ENCODE data around the gene GPT2. TPM values are rescaled to one million over a fixed set of nuclear protein-coding genes. Genes with fewer than 3 reads are reported as not detected.

GPT2 gene
- polyA plus RNA-seq, 1 experiment, result 18.5 TPM

DNA sequence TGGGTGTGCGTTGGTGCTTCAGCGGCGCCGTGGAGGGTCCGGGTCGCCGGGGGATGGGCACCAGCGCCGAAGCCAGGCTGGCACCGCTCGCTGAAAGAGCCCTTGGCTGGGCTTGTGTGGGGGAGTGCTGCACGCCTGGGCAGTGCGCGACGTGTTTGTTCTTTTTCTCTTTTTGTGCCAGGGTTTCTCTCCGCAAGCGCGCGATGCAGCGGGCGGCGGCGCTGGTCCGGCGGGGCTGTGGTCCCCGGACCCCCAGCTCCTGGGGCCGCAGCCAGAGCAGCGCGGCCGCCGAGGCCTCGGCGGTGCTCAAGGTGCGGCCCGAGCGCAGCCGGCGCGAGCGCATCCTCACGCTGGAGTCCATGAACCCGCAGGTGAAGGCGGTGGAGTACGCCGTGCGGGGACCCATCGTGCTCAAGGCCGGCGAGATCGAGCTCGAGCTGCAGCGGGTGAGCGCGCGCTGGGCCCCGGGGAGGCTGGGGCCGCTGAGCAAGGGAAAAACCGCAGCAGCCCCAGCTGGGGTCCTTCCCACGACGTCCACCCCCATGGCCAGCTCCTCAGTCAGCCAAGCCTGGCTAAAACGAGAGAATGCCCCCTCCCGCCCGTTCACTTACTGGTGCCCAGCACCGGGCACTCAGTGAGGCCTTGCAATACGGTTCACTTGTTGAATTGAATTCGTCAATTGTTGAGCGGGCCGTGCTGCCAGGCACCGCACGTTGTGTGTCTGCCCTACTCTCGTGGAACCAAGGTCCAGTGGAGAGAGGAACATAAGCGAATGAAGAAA lies 541 bp downstream of the GPT2 start:
- DNase-seq (ENCODE audit: low read depth, low spot score), result no peak
- H3K27ac ChIP-seq (ENCODE audit: low read depth, low read length), result peak overlapping the region; percentile 39
- POLR2A ChIA-PET, result interaction anchor here (1.3 kb wide), 1 partner anchor 24 kb away, joined by 3 read pairs; no protein-coding TSS in a partner anchor

DNA sequence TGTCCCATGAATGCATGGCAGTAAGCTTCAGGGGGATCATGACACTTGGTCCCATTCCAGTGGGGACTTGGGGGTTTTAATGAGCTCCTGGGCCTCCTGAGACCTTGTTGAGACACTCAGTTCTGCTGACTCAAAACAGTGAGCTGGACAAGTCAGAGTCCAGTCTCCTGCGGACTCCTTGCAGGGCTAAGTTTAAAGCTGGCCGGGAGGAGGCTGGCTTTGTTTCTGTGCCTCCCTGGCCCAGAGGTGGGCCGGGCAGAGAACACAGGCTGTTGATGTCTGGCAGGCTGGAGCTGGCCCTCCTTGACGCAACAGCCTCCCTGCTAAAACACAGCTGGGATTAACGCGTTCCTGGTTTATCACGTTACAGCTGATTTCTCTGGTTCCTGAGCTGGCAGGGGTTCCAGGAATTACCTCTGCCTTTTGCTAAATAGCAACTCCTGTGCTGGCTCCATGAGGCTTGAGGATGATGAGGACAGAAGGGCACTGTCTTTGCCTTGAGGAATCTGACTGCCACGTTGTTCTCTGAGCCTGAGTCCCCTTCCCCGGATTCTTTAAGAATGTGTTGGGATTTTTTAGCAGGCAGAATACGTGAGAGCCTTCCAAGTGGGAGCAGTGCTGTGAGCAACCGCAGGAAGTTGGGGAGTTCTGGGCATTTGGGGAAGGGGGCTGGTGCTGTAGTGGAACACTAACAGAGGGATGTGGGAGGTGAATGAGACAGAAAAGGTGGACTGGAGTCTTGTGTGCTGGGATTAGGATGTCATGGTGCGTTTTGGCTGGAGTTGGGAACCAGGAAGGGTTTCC lies 2.0 kb downstream of the GPT2 start:
- CTCF ChIA-PET, result interaction anchor here (0.8 to 5.2 kb wide), 6 partner anchors 21 to 213 kb away, joined by 3 to 28 read pairs (median 5); no protein-coding TSS in a partner anchor
- DNase-seq (ENCODE audit: low read depth, low spot score), result peak; percentile 26

More for the DNA sequence above, 541 bp downstream of the GPT2 start:
- no peaks in the 10 kb centered on the region; the same call in 1 of the 2 replicates for H3K9me3 ChIP-seq (ENCODE audit: control insufficient read depth, insufficient read depth, low read length)
- H3K4me3 ChIP-seq (ENCODE audit: low read depth, low read length), result peak overlapping the region; percentile 92
- TF ChIP-seq, protein P1, sequence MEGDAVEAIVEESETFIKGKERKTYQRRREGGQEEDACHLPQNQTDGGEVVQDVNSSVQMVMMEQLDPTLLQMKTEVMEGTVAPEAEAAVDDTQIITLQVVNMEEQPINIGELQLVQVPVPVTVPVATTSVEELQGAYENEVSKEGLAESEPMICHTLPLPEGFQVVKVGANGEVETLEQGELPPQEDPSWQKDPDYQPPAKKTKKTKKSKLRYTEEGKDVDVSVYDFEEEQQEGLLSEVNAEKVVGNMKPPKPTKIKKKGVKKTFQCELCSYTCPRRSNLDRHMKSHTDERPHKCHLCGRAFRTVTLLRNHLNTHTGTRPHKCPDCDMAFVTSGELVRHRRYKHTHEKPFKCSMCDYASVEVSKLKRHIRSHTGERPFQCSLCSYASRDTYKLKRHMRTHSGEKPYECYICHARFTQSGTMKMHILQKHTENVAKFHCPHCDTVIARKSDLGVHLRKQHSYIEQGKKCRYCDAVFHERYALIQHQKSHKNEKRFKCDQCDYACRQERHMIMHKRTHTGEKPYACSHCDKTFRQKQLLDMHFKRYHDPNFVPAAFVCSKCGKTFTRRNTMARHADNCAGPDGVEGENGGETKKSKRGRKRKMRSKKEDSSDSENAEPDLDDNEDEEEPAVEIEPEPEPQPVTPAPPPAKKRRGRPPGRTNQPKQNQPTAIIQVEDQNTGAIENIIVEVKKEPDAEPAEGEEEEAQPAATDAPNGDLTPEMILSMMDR (IDR thresholded peaks at IDR 0.05; ENCODE audit: low read depth, low read length), result no peak
- CTCF ChIA-PET, result interaction anchor here (0.7 to 5.2 kb wide), 4 partner anchors 24 to 517 kb away, joined by 5 to 28 read pairs (median 14); no protein-coding TSS in a partner anchor
- peaks cover 2% of the 10 kb centered on the region for H3K27me3 ChIP-seq (ENCODE audit: control insufficient read depth, insufficient read depth, low read length)

DNA sequence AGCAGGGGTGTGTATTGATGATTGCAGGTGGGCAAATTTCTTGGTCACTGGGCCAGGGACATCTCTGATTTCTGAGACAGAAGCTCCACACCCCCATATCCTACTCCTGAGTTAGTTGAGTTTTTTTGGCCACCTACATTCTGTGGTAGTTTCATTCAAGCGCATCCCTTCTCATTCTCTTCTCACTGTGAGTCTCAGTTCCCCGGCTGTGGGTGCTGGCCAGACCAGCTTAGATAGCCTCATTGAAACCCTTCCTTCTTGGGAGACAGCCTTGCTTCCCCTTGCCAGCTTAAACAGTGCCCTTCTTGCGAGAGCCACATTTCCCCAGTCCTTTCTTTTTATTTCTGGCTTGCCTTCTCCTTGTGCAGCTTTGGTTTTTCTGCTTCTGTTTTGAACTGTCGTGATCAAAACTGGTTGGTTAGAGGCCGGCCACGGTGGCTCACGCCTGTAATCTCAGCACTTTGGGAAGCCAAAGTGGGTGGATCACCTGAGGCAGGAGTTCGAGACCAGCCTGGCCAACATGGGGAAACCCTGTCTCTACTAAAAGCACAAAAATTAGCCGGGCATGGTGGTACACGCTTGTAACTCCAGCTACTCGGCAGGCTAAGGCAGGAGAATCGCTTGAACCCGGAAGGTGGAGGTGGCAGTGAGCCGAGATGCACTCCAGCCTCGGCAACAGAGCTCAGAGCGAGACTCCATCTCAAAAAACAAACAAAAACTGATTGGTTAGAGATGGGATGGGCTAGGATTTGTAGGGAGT lies 2.8 kb downstream of the GPT2 start:
- TF ChIP-seq, protein P1 (IDR thresholded peaks at IDR 0.05; ENCODE audit: low read depth, low read length), result no peak
- Histone ChIP-seq H3K4me3 (ENCODE audit: low read depth, low read length) (no peak overlapping the region; the same call in 1 of the 2 replicates), H3K27ac (ENCODE audit: low read depth, low read length) (peak overlapping the region; percentile 78), H3K27me3 (ENCODE audit: control insufficient read depth, insufficient read depth, low read length) (no peaks in the 10 kb centered on the region), H3K9me3 (ENCODE audit: control insufficient read depth, insufficient read depth, low read length) (no peaks in the 10 kb centered on the region; the same call in 1 of the 2 replicates)
- POLR2A ChIA-PET, result interaction anchor here (0.6 kb wide), 1 partner anchor 123 kb away, joined by 5 read pairs; no protein-coding TSS in a partner anchor
- no peak for DNase-seq (ENCODE audit: low read depth, low spot score)
- CTCF ChIA-PET, result interaction anchor here (1.2 to 5.2 kb wide), 5 partner anchors 20 to 43 kb away, joined by 4 to 28 read pairs (median 6); no protein-coding TSS in a partner anchor

More for the DNA sequence above, 2.0 kb downstream of the GPT2 start:
- POLR2A ChIA-PET, result no interaction called here
- Histone ChIP-seq H3K27ac (ENCODE audit: low read depth, low read length) (peak overlapping the region; percentile 78), H3K4me3 (ENCODE audit: low read depth, low read length) (peak overlapping the region; percentile 92), H3K9me3 (ENCODE audit: control insufficient read depth, insufficient read depth, low read length) (no peaks in the 10 kb centered on the region; the same call in 1 of the 2 replicates), H3K27me3 (ENCODE audit: control insufficient read depth, insufficient read depth, low read length) (no peaks in the 10 kb centered on the region)
- TF ChIP-seq, protein P1 (IDR thresholded peaks at IDR 0.05; ENCODE audit: low read depth, low read length), result no peak

DNA sequence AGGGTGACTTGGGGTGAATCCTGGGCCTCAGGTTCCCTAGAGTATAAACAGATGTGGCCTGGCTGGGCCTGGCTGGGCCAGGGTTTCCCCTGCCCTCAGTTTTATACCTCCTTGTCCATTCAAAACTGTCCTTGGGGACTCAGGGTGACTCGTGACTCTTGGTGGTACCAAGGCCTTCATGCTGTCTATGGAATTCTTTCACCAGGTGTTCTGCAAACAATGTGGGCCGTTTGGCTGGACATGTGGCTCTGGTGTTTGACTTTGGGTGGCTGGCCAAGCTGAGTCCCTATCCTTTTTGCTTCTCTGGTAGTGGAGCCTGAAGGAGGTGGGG lies 3.3 kb downstream of the GPT2 start:
- TF ChIP-seq, protein P1 (IDR thresholded peaks at IDR 0.05; ENCODE audit: low read depth, low read length), result no peak
- Histone ChIP-seq H3K4me3 (ENCODE audit: low read depth, low read length) (no peak overlapping the region), H3K27me3 (ENCODE audit: control insufficient read depth, insufficient read depth, low read length) (no peaks in the 10 kb centered on the region), H3K9me3 (ENCODE audit: control insufficient read depth, insufficient read depth, low read length) (no peaks in the 10 kb centered on the region; the same call in 1 of the 2 replicates), H3K27ac (ENCODE audit: low read depth, low read length) (no peak overlapping the region)
- DNase-seq (ENCODE audit: low read depth, low spot score), result no peak
- ChIA-PET CTCF (interaction anchor here (1.1 to 5.2 kb wide), 3 partner anchors 21 to 42 kb away, joined by 3 to 28 read pairs (median 15); no protein-coding TSS in a partner anchor), POLR2A (interaction anchor here (0.6 kb wide), 1 partner anchor 123 kb away, joined by 5 read pairs; no protein-coding TSS in a partner anchor)

All from AG04450 (cell line).